Measurements from ENCODE around the gene IL17C.
"Not testable (repeated sequence)": the region's sequence is repeated elsewhere in the genome, so short reads cannot be mapped to it uniquely, and the experiment has no call there.

Gene IL17C, protein sequence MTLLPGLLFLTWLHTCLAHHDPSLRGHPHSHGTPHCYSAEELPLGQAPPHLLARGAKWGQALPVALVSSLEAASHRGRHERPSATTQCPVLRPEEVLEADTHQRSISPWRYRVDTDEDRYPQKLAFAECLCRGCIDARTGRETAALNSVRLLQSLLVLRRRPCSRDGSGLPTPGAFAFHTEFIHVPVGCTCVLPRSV

GRCh38 chr16:88638323-88639230 is at the start of gene IL17C:
IL17C (plus strand) TSS chr16:88638572; CDS start chr16:88638642, 70 bp downstream.
- no peak for DNase-seq (ENCODE audit: low spot score)

DNA sequence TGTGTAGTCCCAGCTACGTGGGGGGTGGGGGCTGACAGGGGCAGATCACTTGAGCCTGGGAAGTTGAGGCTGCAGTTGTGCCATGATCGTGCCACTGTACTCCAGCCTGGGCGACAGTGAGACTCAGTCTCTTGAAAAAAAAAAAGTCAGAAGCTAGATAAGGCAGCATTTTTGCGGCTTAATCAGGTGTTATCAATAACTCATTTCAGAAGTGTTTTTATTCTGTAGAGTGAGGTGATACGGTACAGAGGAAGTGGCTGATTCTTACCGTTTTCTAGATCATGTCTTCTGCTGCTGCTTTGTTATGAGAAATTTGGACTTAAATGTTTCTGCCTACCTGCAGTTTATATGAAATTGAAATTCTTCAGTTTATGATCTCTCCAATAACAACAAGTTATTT is 49.6 kb upstream of the IL17C start:
- DNase-seq (ENCODE audit: low spot score), result no peak

DNA sequence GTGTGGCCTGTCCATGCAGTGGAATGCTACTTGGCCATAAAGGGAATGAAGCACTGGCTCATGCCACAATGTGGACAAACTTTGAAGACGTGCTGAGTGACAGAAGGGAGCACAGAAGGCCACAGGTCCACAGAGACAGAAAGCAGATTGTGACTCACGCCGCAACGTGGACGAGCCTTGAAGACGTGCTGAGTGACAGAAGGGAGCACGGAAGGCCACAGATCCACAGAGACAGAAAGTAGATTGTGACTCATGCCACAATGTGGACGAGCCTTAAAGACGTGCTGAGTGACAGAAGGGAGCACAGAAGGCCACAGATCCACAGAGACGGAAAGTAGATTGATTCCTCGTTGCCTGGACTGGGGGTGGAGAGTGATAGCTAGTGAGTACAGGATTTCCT is 48.9 kb upstream of the IL17C start:
- no peak for DNase-seq (ENCODE audit: low spot score)

- peak; percentile 65 for DNase-seq (ENCODE audit: low spot score)
These were observed 46.8 kb upstream of the IL17C start for GRCh38 chr16:88591577-88592021.

GRCh38 chr16:88593061-88593460 is 45.3 kb upstream of the IL17C start:
- no peak for DNase-seq (ENCODE audit: low spot score)

GRCh38 chr16:88593489-88593888 is 44.9 kb upstream of the IL17C start:
- peak; percentile 86 for DNase-seq (ENCODE audit: low spot score)

GRCh38 chr16:88593910-88594309 is 44.5 kb upstream of the IL17C start:
- no peak for DNase-seq (ENCODE audit: low spot score)

DNA sequence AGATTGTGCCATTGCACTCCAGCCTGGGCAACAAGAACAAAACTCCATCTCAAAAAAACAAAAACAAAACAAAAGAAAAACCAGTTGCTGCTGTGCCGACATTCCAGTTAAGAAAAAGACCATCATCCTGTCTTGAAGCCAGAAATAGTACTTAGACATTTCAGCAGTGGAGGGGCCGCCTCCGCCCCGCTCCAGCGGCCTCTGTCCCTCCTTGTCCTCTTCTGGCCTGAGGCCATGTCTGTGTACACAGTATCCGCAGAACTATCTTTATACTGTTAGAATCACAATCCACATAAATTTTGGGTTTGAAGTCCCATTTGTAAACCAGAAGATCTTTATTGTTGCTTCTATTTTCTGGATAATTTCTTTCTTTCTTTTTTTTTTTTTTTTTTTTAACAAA is 43.3 kb upstream of the IL17C start:
- peak; percentile 34 for DNase-seq (ENCODE audit: low spot score)

GRCh38 chr16:88595921-88596320 is 42.5 kb upstream of the IL17C start:
- DNase-seq (ENCODE audit: low spot score), result no peak

DNA sequence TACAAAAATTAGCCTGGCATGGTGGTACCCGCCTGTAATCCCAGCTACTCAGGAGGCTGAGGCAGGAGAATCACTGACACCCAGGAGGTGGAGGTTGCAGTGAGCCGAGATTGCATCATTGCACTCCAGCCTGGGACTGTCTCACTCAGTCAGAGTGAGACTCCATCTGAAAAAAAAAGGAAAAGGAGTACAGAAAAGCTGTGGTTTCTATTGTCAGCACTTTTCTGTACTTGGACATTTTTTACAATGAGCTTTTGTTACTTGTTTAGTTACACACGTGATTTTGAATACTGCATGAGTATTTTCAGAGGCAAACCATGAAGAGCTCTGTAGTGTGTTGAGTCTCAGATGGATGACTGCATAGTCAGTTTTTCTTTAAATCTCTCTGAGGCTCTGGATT is 41.9 kb upstream of the IL17C start:
- peak; percentile 94 for DNase-seq (ENCODE audit: low spot score)

GRCh38 chr16:88597856-88598491 is 40.4 kb upstream of the IL17C start:
- DNase-seq (ENCODE audit: low spot score), result no peak

DNA sequence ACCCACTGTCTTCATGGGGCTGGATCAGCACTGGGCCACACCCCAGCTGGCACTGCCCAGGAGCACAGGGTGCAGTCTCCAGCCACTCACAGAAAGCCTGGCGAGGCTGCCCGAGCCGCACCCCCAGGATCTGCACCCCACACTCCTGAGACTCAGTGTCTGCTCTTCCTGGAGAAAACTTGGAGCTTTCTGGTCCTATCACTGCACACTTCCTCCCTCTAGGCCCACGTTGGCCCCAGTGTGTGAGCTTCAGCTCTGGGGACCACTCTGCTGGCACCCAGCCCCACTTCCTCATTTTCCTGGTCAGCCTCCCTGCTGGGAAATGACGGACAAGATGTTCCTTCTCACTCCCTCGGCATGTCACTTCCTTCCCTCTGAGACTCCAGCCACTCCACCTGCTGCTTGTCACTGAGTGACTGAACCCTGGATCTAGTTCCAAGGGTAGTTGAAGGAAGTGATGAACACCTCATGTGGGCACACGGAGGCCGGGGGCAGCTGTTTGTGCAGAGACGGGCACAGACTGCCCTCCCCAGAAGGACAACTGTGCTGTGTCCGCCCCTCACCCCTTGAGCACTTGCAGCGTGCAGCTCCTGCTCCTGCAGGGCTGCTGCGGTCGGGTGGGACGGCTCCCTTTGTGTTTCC is 39.2 kb upstream of the IL17C start:
- DNase-seq (ENCODE audit: low spot score), result peak; percentile 78

DNA sequence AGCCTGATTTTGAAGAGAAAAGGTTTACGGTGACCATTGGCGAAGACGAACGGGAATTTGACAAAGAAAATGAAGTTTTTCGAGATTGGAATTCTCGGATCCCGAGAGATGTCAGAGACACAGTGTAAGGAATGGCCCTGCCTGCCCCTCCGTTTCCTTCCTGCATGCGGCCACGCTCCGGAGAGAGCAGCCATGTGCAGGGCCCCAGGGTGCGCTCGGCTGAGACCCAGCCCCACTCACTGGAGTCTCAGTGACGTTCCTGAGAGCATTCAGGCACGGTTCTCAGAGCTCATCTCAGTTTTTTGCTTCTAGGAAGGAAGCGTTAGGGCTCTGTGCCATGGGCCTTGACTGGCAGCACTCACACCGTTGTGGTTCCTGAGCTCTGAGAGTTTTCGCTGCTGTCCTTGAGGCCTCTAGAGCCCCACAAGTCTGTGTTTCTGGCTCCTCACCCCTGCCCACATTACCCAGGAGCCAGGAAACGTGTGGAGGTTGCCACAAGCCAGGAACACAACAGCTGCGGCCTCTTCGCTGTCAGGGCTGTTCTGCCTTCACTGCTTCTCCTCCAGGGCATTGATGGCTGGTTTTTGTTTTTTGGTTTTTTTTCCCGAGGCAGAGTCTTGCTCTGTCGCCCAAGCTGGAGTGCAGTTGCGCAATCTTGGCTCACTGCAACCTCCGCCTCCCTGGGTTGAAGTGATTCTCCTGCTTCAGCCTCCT is 38.4 kb upstream of the IL17C start:
- no peak for DNase-seq (ENCODE audit: low spot score)

- DNase-seq (ENCODE audit: low spot score), result no peak
These were observed 37.9 kb upstream of the IL17C start for GRCh38 chr16:88600539-88600896.

- DNase-seq (ENCODE audit: low spot score), result no peak
These were observed 36.9 kb upstream of the IL17C start for GRCh38 chr16:88601313-88602036.

DNA sequence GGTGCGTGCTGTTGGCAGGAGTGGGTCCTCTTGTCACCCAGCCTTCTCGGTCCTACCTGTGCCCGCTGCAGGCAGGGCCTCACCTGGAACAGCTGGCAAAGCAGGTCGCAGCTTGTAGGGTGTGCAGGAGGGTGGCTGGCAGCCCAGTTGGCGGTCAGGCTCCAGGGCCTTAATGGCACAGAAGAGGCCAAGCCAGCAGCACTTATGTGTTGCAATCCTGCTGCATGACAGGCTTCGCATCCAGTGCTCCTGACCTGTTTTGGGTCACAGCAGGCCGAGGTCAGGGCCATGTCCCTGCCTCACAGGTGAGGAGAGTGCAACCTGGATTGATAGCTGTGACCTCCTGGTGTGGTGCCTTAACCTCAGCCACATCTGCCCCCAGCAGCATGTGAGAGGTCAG is 36.3 kb upstream of the IL17C start:
- DNase-seq (ENCODE audit: low spot score), result no peak

DNA sequence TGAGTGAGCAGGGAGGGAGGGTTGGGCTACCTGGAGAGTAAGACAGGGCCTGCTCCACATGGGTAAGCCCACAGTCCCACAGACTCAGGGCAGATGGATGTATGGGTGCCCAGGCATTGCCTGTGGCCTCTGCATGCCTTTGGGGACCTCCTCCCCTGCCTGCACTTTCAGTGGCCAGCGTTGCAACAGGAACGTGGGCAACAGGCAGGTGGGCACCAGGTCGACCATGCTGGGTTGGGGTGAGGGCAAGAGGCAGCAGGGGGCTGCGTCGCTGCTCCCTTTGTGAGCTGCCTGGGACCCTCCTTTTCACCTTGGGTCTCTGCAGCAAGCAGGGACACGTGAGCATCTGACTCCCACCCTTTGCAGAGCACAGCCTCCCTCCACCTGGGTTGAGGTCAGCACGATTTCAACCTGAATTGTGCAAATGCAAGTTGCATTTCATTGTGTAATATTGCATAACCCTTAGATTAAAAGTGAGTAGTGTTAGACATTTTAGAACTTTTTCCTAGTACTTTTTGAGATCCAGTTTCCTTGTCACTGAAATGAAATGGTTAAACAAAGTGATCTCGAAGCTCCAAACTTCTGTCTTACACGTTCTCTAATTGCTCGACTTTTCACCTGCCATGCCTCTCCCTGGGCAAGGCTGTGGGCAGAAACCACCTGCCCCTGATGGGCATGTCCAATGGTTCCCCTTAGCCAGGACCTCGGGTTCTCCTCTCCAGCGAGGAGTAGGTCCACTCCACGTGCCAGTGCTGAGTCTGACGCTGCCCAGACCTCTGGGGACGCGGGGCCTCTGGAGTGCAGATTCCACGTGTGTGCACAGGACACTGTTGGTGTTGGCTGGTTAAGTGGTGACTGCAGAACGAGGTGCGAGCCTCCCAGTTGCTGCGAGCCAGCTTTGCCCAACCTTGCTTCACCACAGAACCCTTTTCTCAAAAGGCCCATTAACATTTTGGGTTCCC is 32.9 kb upstream of the IL17C start:
- no peak for DNase-seq (ENCODE audit: low spot score)

DNA sequence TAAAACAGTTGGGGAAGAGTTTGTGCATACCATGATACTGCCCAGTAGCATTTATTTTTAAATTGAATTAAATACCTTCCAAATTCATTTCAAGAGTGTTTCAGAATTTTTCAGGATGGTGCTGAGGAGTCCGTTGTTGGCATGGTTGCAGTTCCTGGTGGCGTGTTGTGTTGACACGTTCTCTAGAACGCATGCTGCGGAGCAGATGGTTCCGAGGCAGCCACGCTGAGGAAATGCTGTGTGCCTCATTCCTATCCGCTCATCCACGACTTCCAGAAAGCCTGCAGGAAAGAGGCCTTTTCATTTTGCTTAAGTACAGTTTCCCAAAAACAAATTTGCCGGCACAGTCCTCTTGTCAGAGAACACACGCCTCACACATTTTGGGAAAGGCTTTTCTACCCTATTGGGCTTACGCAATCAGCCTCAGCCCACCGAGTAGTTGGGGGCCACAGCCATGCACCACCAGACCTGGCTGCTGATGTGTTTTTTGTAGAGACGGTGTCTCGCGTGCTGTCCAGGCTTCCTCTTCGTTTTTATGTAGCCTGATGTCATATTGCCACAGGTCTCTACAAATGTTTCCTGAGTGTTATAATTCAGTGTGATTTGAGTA is 32.1 kb upstream of the IL17C start:
- DNase-seq (ENCODE audit: low spot score), result no peak

GRCh38 chr16:88608076-88608475 is 30.3 kb upstream of the IL17C start:
- DNase-seq (ENCODE audit: low spot score), result no peak

GRCh38 chr16:88609426-88609825 is 28.9 kb upstream of the IL17C start:
- DNase-seq (ENCODE audit: low spot score), result not testable (repeated sequence)

Measured in pons (tissue), 1 donor.